Calu3 (cell line): ENCODE results near the gene ZNF627. TPM values are rescaled to one million over a fixed set of nuclear protein-coding genes. Genes with fewer than 3 reads are reported as not detected.

Source experiments
- BruUV-seq: library from RNA; stranded (reverse); fragments of 400-500 nt; replicated peaks from 2 replicates; lab custom pipeline; 2021; lab: Mats Ljungman, UMichigan
- CTCF ChIA-PET: fragments of 300-600 bp; sonication (Branson Sonifier 250); formaldehyde crosslinking; loops from one replicate; lab custom pipeline; 2022; ENCODE audit warnings: antibody characterized with exemption; lab: Charles Lee
- DNase-seq: peaks from one replicate; pipeline ENCODE4 v3.0.0; 2022
- H3K27ac Mint-ChIP-seq: one replicate; pipeline ENCODE4 v1.8.0; 2022; ENCODE audit warnings: mixed read lengths; ENCODE audit not compliant: unreplicated experiment
- H3K27me3 Mint-ChIP-seq: one replicate; pipeline ENCODE4 v1.8.0; 2022; ENCODE audit warnings: mixed read lengths; ENCODE audit not compliant: unreplicated experiment
- H3K36me3 Mint-ChIP-seq: one replicate; pipeline ENCODE4 v1.8.0; 2022; ENCODE audit warnings: mild to moderate bottlenecking, moderate library complexity, mixed read lengths; ENCODE audit not compliant: insufficient read depth, unreplicated experiment
- H3K4me1 Mint-ChIP-seq: one replicate; pipeline ENCODE4 v1.8.0; 2022; ENCODE audit warnings: mild to moderate bottlenecking, low read depth, mixed read lengths; ENCODE audit not compliant: unreplicated experiment
- H3K4me3 Mint-ChIP-seq: one replicate; pipeline ENCODE4 v1.8.0; 2022; ENCODE audit warnings: mild to moderate bottlenecking, low read depth, moderate library complexity, mixed read lengths; ENCODE audit not compliant: unreplicated experiment
- H3K9me3 Mint-ChIP-seq: one replicate; pipeline ENCODE4 v1.8.0; 2022; ENCODE audit warnings: low read depth, mixed read lengths; ENCODE audit not compliant: unreplicated experiment
- intact Hi-C: fragments of 100-400 bp; cut with micrococcal nuclease; formaldehyde crosslinking; loops from one replicate; pipeline ENCODE4 v1.10.0; 2022; ENCODE audit not compliant: unreplicated experiment
- total RNA-seq: library from RNA; stranded (reverse); gene quantifications from 2 replicates; pipeline ENCODE4 v1.2.3, GENCODE V29; 2022
- TF ChIP-seq, protein P1 (sequence below): fragments of 200-600 bp; IDR thresholded peaks from one replicate; pipeline ENCODE4 v1.8.0; 2022; ENCODE audit warnings: antibody characterized with exemption; ENCODE audit not compliant: unreplicated experiment

The ZNF627 gene
- total RNA-seq, 1 experiment from 2014 or later, result 13.3 TPM

DNA sequence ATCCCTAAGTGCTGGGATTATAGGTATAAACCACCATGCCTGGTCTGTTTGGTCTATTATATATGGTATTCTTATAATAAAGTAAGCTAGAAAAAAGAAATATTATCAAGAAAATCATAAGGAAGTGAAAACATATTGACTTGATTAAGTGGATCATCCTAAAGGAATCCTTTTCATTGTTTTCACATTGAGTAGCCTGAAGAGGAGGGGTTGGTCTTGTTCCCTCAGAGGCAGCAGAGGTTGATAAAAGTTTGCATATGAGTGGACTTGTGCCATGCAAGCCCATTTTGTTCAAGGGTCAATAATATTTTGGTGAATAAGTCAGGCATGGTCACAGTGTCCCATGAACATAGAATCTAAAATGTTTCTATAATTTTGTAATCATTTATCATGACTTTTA lies 52.7 kb downstream of the ZNF627 start:
- intact Hi-C loops, result no loop called here
- TF ChIP-seq, protein P1, sequence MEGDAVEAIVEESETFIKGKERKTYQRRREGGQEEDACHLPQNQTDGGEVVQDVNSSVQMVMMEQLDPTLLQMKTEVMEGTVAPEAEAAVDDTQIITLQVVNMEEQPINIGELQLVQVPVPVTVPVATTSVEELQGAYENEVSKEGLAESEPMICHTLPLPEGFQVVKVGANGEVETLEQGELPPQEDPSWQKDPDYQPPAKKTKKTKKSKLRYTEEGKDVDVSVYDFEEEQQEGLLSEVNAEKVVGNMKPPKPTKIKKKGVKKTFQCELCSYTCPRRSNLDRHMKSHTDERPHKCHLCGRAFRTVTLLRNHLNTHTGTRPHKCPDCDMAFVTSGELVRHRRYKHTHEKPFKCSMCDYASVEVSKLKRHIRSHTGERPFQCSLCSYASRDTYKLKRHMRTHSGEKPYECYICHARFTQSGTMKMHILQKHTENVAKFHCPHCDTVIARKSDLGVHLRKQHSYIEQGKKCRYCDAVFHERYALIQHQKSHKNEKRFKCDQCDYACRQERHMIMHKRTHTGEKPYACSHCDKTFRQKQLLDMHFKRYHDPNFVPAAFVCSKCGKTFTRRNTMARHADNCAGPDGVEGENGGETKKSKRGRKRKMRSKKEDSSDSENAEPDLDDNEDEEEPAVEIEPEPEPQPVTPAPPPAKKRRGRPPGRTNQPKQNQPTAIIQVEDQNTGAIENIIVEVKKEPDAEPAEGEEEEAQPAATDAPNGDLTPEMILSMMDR, result no peak
- H3K9me3 Mint-ChIP-seq, result no peaks in the 10 kb centered on the region
- no TSS peak for BruUV-seq
- no peaks in the 10 kb centered on the region for H3K27me3 Mint-ChIP-seq
- no peaks in the 10 kb centered on the region for H3K4me1 Mint-ChIP-seq
- no peaks in the 10 kb centered on the region for H3K36me3 Mint-ChIP-seq
- DNase-seq, result no peak
- H3K27ac Mint-ChIP-seq, result no peak overlapping the region
- no peak overlapping the region for H3K4me3 Mint-ChIP-seq
- CTCF ChIA-PET, result no interaction called here

DNA sequence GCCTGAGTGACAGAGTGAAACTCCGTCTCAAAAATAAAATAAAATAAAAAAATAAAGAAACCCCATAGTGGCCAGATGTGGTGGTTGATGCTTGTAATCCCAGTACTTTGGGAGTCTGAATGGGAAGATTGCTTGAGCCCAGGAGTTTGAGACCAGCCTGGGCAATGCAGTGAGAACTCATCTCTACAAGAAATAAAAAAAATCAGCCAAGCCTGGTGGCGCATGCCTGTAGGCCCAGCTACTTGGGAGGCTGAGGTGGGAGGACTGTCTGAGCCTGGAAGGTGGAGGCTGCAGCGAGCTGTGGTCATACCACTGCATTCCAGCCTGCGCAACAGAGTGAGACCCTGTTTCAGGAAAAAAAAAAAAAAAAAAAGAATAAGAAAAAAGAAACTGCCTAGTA lies 53.8 kb downstream of the ZNF627 start:
- H3K9me3 Mint-ChIP-seq, result no peaks in the 10 kb centered on the region

DNA sequence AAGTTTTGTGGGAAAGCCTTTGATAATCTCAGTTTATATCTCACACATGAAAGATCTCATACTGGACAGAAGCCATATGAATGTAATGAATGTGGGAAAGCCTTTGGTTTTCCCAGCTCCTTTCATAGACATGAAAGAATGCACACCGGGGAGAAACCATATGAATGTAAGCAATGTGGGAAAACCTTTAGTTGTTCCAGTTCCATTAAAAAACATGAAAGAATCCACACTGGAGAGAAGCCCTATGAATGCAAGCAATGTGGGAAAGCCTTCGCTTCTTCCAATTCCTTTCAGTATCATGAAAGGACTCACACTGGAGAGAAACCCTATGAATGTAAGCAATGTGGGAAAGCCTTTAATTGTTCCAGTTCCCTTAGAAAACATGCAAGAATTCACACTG lies 54.8 kb downstream of the ZNF627 start:
- H3K9me3 Mint-ChIP-seq, result no peaks in the 10 kb centered on the region
- intact Hi-C loops, result no loop called here
- H3K4me3 Mint-ChIP-seq, result no peak overlapping the region
- no peaks in the 10 kb centered on the region for H3K36me3 Mint-ChIP-seq
- CTCF ChIA-PET, result no interaction called here
- no TSS peak for BruUV-seq
- H3K27me3 Mint-ChIP-seq, result no peaks in the 10 kb centered on the region
- no peaks in the 10 kb centered on the region for H3K4me1 Mint-ChIP-seq
- TF ChIP-seq, protein P1, result no peak
- DNase-seq, result no peak
- no peak overlapping the region for H3K27ac Mint-ChIP-seq

More for the DNA sequence above, 53.8 kb downstream of the ZNF627 start:
- Mint-ChIP-seq H3K4me1 (no peaks in the 10 kb centered on the region), H3K4me3 (no peak overlapping the region), H3K36me3 (no peaks in the 10 kb centered on the region), H3K27me3 (no peaks in the 10 kb centered on the region), H3K27ac (no peak overlapping the region)
- no TSS peak for BruUV-seq
- DNase-seq, result no peak
- intact Hi-C loops, result no loop called here
- CTCF ChIA-PET, result no interaction called here
- TF ChIP-seq, protein P1, result no peak

DNA sequence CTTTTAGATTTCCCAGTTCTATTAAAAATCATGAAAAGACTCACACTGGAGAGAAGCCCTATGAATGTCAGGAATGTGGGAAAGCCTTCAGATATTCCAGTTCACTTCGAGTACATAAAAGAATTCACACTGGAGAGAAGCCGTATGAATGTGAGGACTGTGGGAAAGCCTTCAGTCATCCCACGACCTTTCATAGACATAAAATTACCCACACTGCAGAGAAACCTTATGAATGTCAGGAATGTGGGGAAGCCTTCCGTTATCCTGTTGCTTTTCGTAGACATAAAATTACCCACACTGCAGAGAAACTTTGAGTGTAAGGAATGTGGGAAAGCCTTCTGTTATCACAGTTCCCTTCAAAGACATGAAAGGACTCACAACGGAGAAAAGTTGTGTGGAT lies 55.2 kb downstream of the ZNF627 start:
- Mint-ChIP-seq H3K27ac (no peak overlapping the region), H3K27me3 (no peaks in the 10 kb centered on the region), H3K4me3 (no peak overlapping the region), H3K4me1 (no peaks in the 10 kb centered on the region), H3K36me3 (no peaks in the 10 kb centered on the region), H3K9me3 (no peaks in the 10 kb centered on the region)
- no peak for DNase-seq
- CTCF ChIA-PET, result no interaction called here
- TF ChIP-seq, protein P1, result no peak
- no TSS peak for BruUV-seq
- intact Hi-C loops, result no loop called here
